Trophoblast cell (in vitro differentiated cells and primary cell): ENCODE measurements around the gene SYT3.
A peak's percentile ranks its signal among the peaks of the same experiment; 100 is the strongest.

Experiments used
- DNase-seq, 2 donors: peaks; one replicate each; pipeline ENCODE4 v3.0.0-alpha.2; 2016
- H2AFZ ChIP-seq: 2 replicates; pipeline ENCODE4 v1.6.1; 2013; ENCODE audit warnings: low read length, moderate library complexity, mild to moderate bottlenecking; ENCODE audit not compliant: insufficient read depth, poor library complexity
- H2AK5ac ChIP-seq: 2 replicates; pipeline ENCODE4 v1.6.1; 2013; ENCODE audit warnings: mild to moderate bottlenecking, low read length
- H2BK120ac ChIP-seq: 2 replicates; pipeline ENCODE4 v1.6.1; 2013; ENCODE audit warnings: low read length, mild to moderate bottlenecking, moderate library complexity; ENCODE audit not compliant: insufficient read depth, poor library complexity
- H2BK12ac ChIP-seq: 2 replicates; pipeline ENCODE4 v1.6.1; 2013; ENCODE audit warnings: mild to moderate bottlenecking, low read length, moderate library complexity
- H2BK5ac ChIP-seq: 2 replicates; pipeline ENCODE4 v1.6.1; 2013; ENCODE audit warnings: low read length, low read depth, moderate library complexity, mild to moderate bottlenecking; ENCODE audit not compliant: poor library complexity
- H3K14ac ChIP-seq: 2 replicates; pipeline ENCODE4 v1.6.1; 2013; ENCODE audit warnings: mild to moderate bottlenecking, low read length
- H3K18ac ChIP-seq: 2 replicates; pipeline ENCODE4 v1.6.1; 2013; ENCODE audit warnings: mild to moderate bottlenecking, low read length
- H3K23ac ChIP-seq: 2 replicates; pipeline ENCODE4 v1.6.1; 2013; ENCODE audit warnings: low read length
- H3K27ac ChIP-seq: 2 replicates; pipeline ENCODE4 v1.5.1; 2013; ENCODE audit warnings: low read depth, mild to moderate bottlenecking, inconsistent platforms, low read length, moderate library complexity
- H3K27me3 ChIP-seq: 2 replicates; pipeline ENCODE4 v1.6.1; 2013; ENCODE audit warnings: inconsistent platforms, mild to moderate bottlenecking, low read length, moderate library complexity; ENCODE audit not compliant: insufficient read depth
- H3K36me3 ChIP-seq, 2 experiments: 1 replicate in 1 of 2; 2 replicates in 1 of 2; pipeline ENCODE4 v1.6.1; 2013; ENCODE audit warnings: low read length in 2 of 2, mild to moderate bottlenecking in 2 of 2, moderate library complexity in 1 of 2; ENCODE audit not compliant: insufficient read depth in 2 of 2, control insufficient read depth in 1 of 2
- H3K4ac ChIP-seq: 2 replicates; pipeline ENCODE4 v1.6.1; 2013; ENCODE audit warnings: low read depth, mild to moderate bottlenecking, low read length, moderate library complexity
- H3K4me1 ChIP-seq, 2 experiments: 1 replicate in 1 of 2; 2 replicates in 1 of 2; pipeline ENCODE4 v1.6.1; 2013; ENCODE audit warnings: low read length in 2 of 2, mild to moderate bottlenecking in 2 of 2, moderate library complexity in 1 of 2; ENCODE audit not compliant: insufficient read depth in 2 of 2, control insufficient read depth in 1 of 2
- H3K4me2 ChIP-seq: 2 replicates; pipeline ENCODE4 v1.6.1; 2013; ENCODE audit warnings: inconsistent platforms, mild to moderate bottlenecking, low read length, moderate library complexity
- H3K4me3 ChIP-seq: 2 replicates; pipeline ENCODE4 v1.5.1; 2013; ENCODE audit warnings: mild to moderate bottlenecking, low read depth, low read length, inconsistent platforms
- H3K79me1 ChIP-seq: one replicate; pipeline ENCODE4 v1.6.1; 2013; ENCODE audit warnings: low read length
- H3K79me2 ChIP-seq: 2 replicates; pipeline ENCODE4 v1.6.1; 2013; ENCODE audit warnings: low read length, mild to moderate bottlenecking; ENCODE audit not compliant: control insufficient read depth, insufficient read depth, poor library complexity
- H3K9ac ChIP-seq: 2 replicates; pipeline ENCODE4 v1.6.1; 2013; ENCODE audit warnings: mild to moderate bottlenecking, low read length
- H3K9me3 ChIP-seq: 2 replicates; pipeline ENCODE4 v1.6.1; 2013; ENCODE audit warnings: low read depth, mild to moderate bottlenecking, control low read depth, inconsistent platforms, low read length; ENCODE audit not compliant: insufficient read depth
- H4K12ac ChIP-seq: 2 replicates; pipeline ENCODE4 v1.6.1; 2013; ENCODE audit warnings: low read depth, mild to moderate bottlenecking, low read length, moderate library complexity
- H4K8ac ChIP-seq: 2 replicates; pipeline ENCODE4 v1.6.1; 2013; ENCODE audit warnings: low read depth, mild to moderate bottlenecking, low read length, moderate library complexity
- H4K91ac ChIP-seq: one replicate; pipeline ENCODE4 v1.6.1; 2013; ENCODE audit warnings: low read depth, mild to moderate bottlenecking, low read length, moderate library complexity
- WGBS: extraction: QIAGEN DNeasy Blood & Tissue Kit; methylation state at CpG from one replicate; pipeline ENCODE4 v1.1.7; 2013; ENCODE audit warnings: missing lambda C conversion rate; ENCODE audit not compliant: insufficient read length, insufficient coverage; ENCODE audit errors: extremely low coverage; 5-methylcytosine and 5-hydroxymethylcytosine counted together

Gene SYT3

DNA sequence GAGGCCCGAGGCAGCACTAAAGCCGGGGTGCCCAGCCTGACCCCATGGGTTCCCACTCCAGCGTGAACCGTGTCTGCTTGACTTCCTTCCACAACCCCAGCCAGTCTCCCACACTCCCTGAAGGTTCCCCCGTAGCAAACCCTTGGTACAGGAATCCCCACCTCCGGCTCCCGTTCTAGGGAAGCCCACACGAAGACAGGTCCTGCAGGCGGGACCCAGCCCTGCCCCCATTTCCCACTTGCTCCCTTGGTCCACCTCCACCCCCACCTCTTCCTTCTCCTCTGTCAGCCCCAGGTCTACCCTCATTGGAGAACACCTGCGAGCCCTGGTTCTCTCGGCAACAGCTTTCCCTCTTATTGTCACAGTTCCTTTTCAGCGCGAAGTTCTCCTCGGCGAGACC, 33.4 kb upstream of the SYT3 start:
- Histone ChIP-seq H2AK5ac (no peak overlapping the region), H4K8ac (no peak overlapping the region), H3K18ac (no peak overlapping the region), H4K91ac (no peak overlapping the region), H3K27me3 (peaks cover 16% of the 10 kb centered on the region), H3K4me1 (no peaks in the 10 kb centered on the region), H2BK12ac (no peak overlapping the region), H3K79me2 (no peaks in the 10 kb centered on the region), H3K9ac (no peak overlapping the region), H3K4me2 (no peak overlapping the region), H3K36me3 (no peaks in the 10 kb centered on the region), H3K4ac (no peak overlapping the region), H4K12ac (no peak overlapping the region), H3K14ac (no peak overlapping the region), H3K79me1 (no peaks in the 10 kb centered on the region), H3K4me3 (no peak overlapping the region), H2BK5ac (no peak overlapping the region), H2BK120ac (no peak overlapping the region), H3K23ac (no peak overlapping the region), H3K9me3 (no peaks in the 10 kb centered on the region), H3K27ac (no peak overlapping the region), H2AFZ (no peak overlapping the region)
- DNase-seq: no peak
- WGBS: no CpG with 5 or more reads among the region's 15 CpGs

DNA sequence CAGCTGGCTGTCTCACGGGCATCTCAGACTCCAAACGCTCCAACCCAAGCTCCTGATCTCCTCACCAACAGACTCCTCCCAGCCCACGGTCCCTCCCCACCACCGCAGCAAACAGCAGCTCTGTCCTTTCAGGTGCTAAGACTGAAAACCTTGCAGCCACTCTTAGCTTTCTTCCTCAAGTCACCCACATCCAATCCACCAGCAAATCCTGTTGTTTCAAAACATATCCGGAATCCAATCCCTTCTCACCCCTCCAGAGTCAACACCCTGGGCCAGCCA, 30.4 kb upstream of the SYT3 start:
- WGBS: no CpG with 5 or more reads among the region's 5 CpGs
- Histone ChIP-seq H4K8ac (no peak overlapping the region), H3K36me3 (no peaks in the 10 kb centered on the region), H3K4me3 (no peak overlapping the region), H3K9ac (no peak overlapping the region), H3K27me3 (peaks cover 37% of the 10 kb centered on the region), H3K9me3 (peaks cover 4% of the 10 kb centered on the region), H2BK12ac (no peak overlapping the region), H3K4me2 (no peak overlapping the region), H3K18ac (no peak overlapping the region), H2BK120ac (no peak overlapping the region), H2BK5ac (no peak overlapping the region), H2AK5ac (no peak overlapping the region), H3K79me1 (no peaks in the 10 kb centered on the region), H3K4ac (no peak overlapping the region), H3K4me1 (no peaks in the 10 kb centered on the region), H2AFZ (no peak overlapping the region), H4K12ac (no peak overlapping the region), H3K23ac (no peak overlapping the region), H4K91ac (no peak overlapping the region), H3K14ac (no peak overlapping the region), H3K79me2 (no peaks in the 10 kb centered on the region), H3K27ac (no peak overlapping the region)
- DNase-seq: no peak

DNA sequence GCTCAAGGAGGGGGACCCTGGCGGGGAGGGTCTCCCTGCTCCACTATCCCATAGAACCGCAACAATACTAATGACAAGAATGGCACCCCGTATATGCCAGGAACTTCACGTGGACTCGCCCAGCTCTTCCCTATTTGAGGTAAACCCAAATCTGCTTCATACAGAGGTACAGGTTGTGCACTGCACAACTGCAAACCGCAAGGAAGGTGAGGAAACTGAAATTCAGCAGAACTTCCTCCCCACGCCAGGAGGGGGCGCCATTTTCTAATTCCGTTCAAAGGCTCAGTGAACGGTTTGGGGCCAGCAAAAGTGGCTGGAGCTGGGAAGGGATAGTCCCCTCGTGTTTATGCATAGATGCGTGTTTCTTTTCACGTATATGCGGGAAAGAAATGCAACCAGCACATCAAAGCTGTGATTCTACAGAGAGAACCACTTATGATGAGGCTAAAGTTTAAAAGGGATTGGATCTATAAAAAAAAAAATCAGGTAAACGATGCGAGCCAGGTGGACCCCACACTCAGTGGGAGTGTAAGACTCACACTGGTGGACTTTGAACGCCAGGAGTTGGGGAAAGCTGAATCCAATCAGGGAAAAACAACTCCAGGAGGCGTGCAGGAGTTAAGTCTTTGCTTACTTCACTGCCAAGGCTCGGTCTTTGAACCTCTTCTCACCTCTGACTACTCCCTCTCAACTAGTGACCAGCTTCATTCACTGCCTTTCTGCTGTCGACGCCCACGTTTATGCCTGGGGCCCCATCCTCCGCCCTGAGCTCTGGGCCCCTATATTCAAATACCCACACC, 29.8 kb upstream of the SYT3 start:
- Histone ChIP-seq H3K79me2 (no peaks in the 10 kb centered on the region), H3K18ac (no peak overlapping the region), H3K4me2 (no peak overlapping the region), H2AFZ (no peak overlapping the region), H3K4me1 (no peaks in the 10 kb centered on the region), H4K8ac (no peak overlapping the region), H3K27me3 (peaks cover 38% of the 10 kb centered on the region), H4K12ac (no peak overlapping the region), H3K4me3 (no peak overlapping the region), H4K91ac (no peak overlapping the region), H3K9ac (no peak overlapping the region), H2AK5ac (no peak overlapping the region), H3K14ac (no peak overlapping the region), H2BK5ac (no peak overlapping the region), H3K4ac (no peak overlapping the region), H3K9me3 (peaks cover 4% of the 10 kb centered on the region), H3K36me3 (no peaks in the 10 kb centered on the region), H2BK12ac (no peak overlapping the region), H3K23ac (no peak overlapping the region), H2BK120ac (no peak overlapping the region), H3K79me1 (no peaks in the 10 kb centered on the region), H3K27ac (no peak overlapping the region)
- no CpG with 5 or more reads among the region's 23 CpGs for WGBS
- DNase-seq: peak; percentile 15 to 69

DNA sequence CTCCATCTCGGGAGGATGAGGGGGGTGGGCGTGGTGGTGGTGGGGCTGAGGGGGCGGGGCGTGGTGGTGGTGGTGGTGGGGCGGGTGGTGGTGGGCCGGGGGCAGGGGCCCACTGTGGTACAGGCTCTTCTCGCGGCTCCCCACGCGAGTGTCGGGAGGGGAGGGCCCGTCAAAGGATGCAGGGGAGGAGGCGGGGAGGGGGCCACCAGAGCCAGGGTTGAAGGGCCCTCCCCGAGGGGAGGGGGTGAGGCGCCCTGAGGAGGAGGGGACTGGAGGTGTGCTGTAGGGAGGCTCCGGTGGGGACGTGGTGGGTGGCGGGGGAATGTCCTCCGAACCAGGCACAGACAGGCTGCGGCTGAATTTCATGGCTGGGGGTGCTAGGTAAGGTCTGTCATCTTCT, 29.2 kb upstream of the SYT3 start:
- no peak overlapping the region for H3K4ac ChIP-seq
- H2AFZ ChIP-seq: no peak overlapping the region
- no peaks in the 10 kb centered on the region for H3K4me1 ChIP-seq

More for the DNA sequence above, 29.2 kb upstream of the SYT3 start:
- Histone ChIP-seq H3K27ac (no peak overlapping the region), H2BK12ac (no peak overlapping the region), H4K12ac (no peak overlapping the region), H3K14ac (no peak overlapping the region), H4K8ac (no peak overlapping the region), H3K36me3 (no peaks in the 10 kb centered on the region), H4K91ac (no peak overlapping the region), H3K27me3 (peaks cover 40% of the 10 kb centered on the region), H2BK5ac (no peak overlapping the region), H2AK5ac (no peak overlapping the region), H2BK120ac (no peak overlapping the region), H3K9ac (no peak overlapping the region), H3K79me2 (no peaks in the 10 kb centered on the region), H3K4me3 (no peak overlapping the region), H3K79me1 (no peaks in the 10 kb centered on the region), H3K4me2 (no peak overlapping the region), H3K9me3 (peaks cover 6% of the 10 kb centered on the region), H3K18ac (no peak overlapping the region), H3K23ac (no peak overlapping the region)
- DNase-seq: no peak
- WGBS: no CpG with 5 or more reads among the region's 20 CpGs
